HEK293 (cell line): ENCODE measurements around the gene CD300LB.

ENCODE experiments used
- BCL11A ChIP-seq: fragments of 450-650 bp; formaldehyde crosslinking; IDR thresholded peaks from 2 replicates; pipeline ENCODE4 v1.5.1; 2016; ENCODE audit warnings: low read depth, missing biosample characterization, missing genetic modification characterization
- GLI4 ChIP-seq: fragments of 450-650 bp; formaldehyde crosslinking; IDR thresholded peaks from 2 replicates; pipeline ENCODE4 v1.5.1; 2016; ENCODE audit warnings: missing biosample characterization, missing genetic modification characterization
- GLIS2 ChIP-seq: fragments of 450-650 bp; formaldehyde crosslinking; IDR thresholded peaks from 2 replicates; pipeline ENCODE4 v1.5.1; 2016; ENCODE audit warnings: missing biosample characterization, missing genetic modification characterization
- KLF1 ChIP-seq: fragments of 450-650 bp; formaldehyde crosslinking; IDR thresholded peaks from 2 replicates; pipeline ENCODE4 v1.5.1; 2016; ENCODE audit warnings: missing biosample characterization, missing genetic modification characterization
- KLF10 ChIP-seq: fragments of 450-650 bp; IDR thresholded peaks from 2 replicates; pipeline ENCODE4 v1.5.1; 2018; ENCODE audit warnings: missing biosample characterization, mild to moderate bottlenecking, missing genetic modification characterization
- MYNN ChIP-seq: fragments of 450-650 bp; formaldehyde crosslinking; IDR thresholded peaks from 2 replicates; pipeline ENCODE4 v1.5.1; 2016; ENCODE audit warnings: missing biosample characterization, missing genetic modification characterization, borderline replicate concordance
- MZF1 ChIP-seq: fragments of 450-650 bp; formaldehyde crosslinking; IDR thresholded peaks from 2 replicates; pipeline ENCODE4 v1.5.1; 2017; ENCODE audit warnings: missing biosample characterization, missing genetic modification characterization, borderline replicate concordance
- SCRT2 ChIP-seq: fragments of 450-650 bp; formaldehyde crosslinking; IDR thresholded peaks from 2 replicates; pipeline ENCODE4 v1.5.1; 2016; ENCODE audit warnings: missing biosample characterization, missing genetic modification characterization
- SETDB1 ChIP-seq: IDR thresholded peaks from one replicate; pipeline ENCODE4 v1.6.1; 2017; ENCODE audit warnings: mild to moderate bottlenecking, low read length, moderate library complexity, mixed read lengths; ENCODE audit not compliant: insufficient read length
- TRIM28 ChIP-seq: IDR thresholded peaks from 2 replicates; pipeline ENCODE4 v1.6.1; 2011; ENCODE audit warnings: low read length, control low read depth, borderline replicate concordance
- ZBTB7A ChIP-seq: fragments of 450-650 bp; formaldehyde crosslinking; IDR thresholded peaks from 2 replicates; pipeline ENCODE4 v1.5.1; 2016; ENCODE audit warnings: low read depth, missing biosample characterization, missing genetic modification characterization
- ZBTB8A ChIP-seq: fragments of 450-650 bp; formaldehyde crosslinking; IDR thresholded peaks from 2 replicates; pipeline ENCODE4 v1.5.1; 2016; ENCODE audit warnings: missing biosample characterization, missing genetic modification characterization
- ZNF202 ChIP-seq: fragments of 450-650 bp; formaldehyde crosslinking; IDR thresholded peaks from 2 replicates; pipeline ENCODE4 v1.5.1; 2016; ENCODE audit warnings: missing biosample characterization, missing genetic modification characterization, borderline replicate concordance
- ZNF266 ChIP-seq: fragments of 450-650 bp; formaldehyde crosslinking; IDR thresholded peaks from 2 replicates; pipeline ENCODE4 v1.5.1; 2016; ENCODE audit warnings: missing biosample characterization, missing genetic modification characterization, low read depth
- ZNF335 ChIP-seq: fragments of 450-650 bp; formaldehyde crosslinking; conservative IDR thresholded peaks from 2 replicates; pipeline ENCODE4 v1.5.1; 2016; ENCODE audit warnings: missing biosample characterization, missing genetic modification characterization
- ZNF433 ChIP-seq: fragments of 450-650 bp; formaldehyde crosslinking; IDR thresholded peaks from 2 replicates; pipeline ENCODE4 v1.5.1; 2016; ENCODE audit warnings: missing biosample characterization, missing genetic modification characterization, low read depth
- ZNF530 ChIP-seq: fragments of 450-650 bp; formaldehyde crosslinking; IDR thresholded peaks from 2 replicates; pipeline ENCODE4 v1.5.1; 2016; ENCODE audit warnings: low read depth, missing biosample characterization, missing genetic modification characterization
- ZNF629 ChIP-seq: fragments of 450-650 bp; formaldehyde crosslinking; IDR thresholded peaks from 2 replicates; pipeline ENCODE4 v1.5.1; 2017; ENCODE audit warnings: missing biosample characterization, missing genetic modification characterization
- ZNF707 ChIP-seq: fragments of 450-650 bp; formaldehyde crosslinking; IDR thresholded peaks from 2 replicates; pipeline ENCODE4 v1.5.1; 2016; ENCODE audit warnings: missing biosample characterization, missing genetic modification characterization
- ZNF747 ChIP-seq: fragments of 450-650 bp; formaldehyde crosslinking; IDR thresholded peaks from 2 replicates; pipeline ENCODE4 v1.5.1; 2016; ENCODE audit warnings: missing biosample characterization, missing genetic modification characterization
- ZNF791 ChIP-seq: fragments of 450-650 bp; formaldehyde crosslinking; IDR thresholded peaks from 2 replicates; pipeline ENCODE4 v1.5.1; 2016; ENCODE audit warnings: missing biosample characterization, missing genetic modification characterization
- ZNF843 ChIP-seq: fragments of 450-650 bp; formaldehyde crosslinking; IDR thresholded peaks from 2 replicates; pipeline ENCODE4 v1.5.1; 2016; ENCODE audit warnings: missing biosample characterization, missing genetic modification characterization
- ZSCAN30 ChIP-seq: fragments of 450-650 bp; IDR thresholded peaks from 2 replicates; pipeline ENCODE4 v1.5.1; 2018; ENCODE audit warnings: missing biosample characterization, mild to moderate bottlenecking, missing genetic modification characterization, moderate library complexity
- TF ChIP-seq, protein P1 (sequence below): fragments of 450-650 bp; formaldehyde crosslinking; IDR thresholded peaks from 2 replicates; pipeline ENCODE4 v1.5.1; 2017; ENCODE audit warnings: missing biosample characterization, mild to moderate bottlenecking, missing genetic modification characterization, moderate library complexity
- TF ChIP-seq, protein P2 (sequence below): fragments of 450-650 bp; formaldehyde crosslinking; optimal IDR thresholded peaks from 2 replicates; pipeline ENCODE3; 2016; ENCODE audit warnings: missing biosample characterization, mild to moderate bottlenecking, missing genetic modification characterization
- TF ChIP-seq, protein P3 (sequence below): fragments of 450-650 bp; formaldehyde crosslinking; IDR thresholded peaks from 2 replicates; pipeline ENCODE4 v1.5.1; 2016; ENCODE audit warnings: missing biosample characterization, missing genetic modification characterization
- TF ChIP-seq, protein P4 (sequence below): fragments of 450-650 bp; formaldehyde crosslinking; IDR thresholded peaks from 2 replicates; pipeline ENCODE4 v1.5.1; 2016; ENCODE audit warnings: missing biosample characterization, missing genetic modification characterization
- TF ChIP-seq, protein P5 (sequence below): fragments of 450-650 bp; formaldehyde crosslinking; IDR thresholded peaks from 2 replicates; pipeline ENCODE4 v1.5.1; 2017; ENCODE audit warnings: missing biosample characterization, missing genetic modification characterization
- TF ChIP-seq, protein P6 (sequence below): fragments of 450-650 bp; IDR thresholded peaks from 2 replicates; pipeline ENCODE4 v1.5.1; 2018; ENCODE audit warnings: missing biosample characterization, mild to moderate bottlenecking, missing genetic modification characterization
- TF ChIP-seq, protein P7 (sequence below): fragments of 450-650 bp; formaldehyde crosslinking; IDR thresholded peaks from 2 replicates; pipeline ENCODE4 v1.5.1; 2016; ENCODE audit warnings: missing biosample characterization, missing genetic modification characterization

Gene CD300LB

DNA sequence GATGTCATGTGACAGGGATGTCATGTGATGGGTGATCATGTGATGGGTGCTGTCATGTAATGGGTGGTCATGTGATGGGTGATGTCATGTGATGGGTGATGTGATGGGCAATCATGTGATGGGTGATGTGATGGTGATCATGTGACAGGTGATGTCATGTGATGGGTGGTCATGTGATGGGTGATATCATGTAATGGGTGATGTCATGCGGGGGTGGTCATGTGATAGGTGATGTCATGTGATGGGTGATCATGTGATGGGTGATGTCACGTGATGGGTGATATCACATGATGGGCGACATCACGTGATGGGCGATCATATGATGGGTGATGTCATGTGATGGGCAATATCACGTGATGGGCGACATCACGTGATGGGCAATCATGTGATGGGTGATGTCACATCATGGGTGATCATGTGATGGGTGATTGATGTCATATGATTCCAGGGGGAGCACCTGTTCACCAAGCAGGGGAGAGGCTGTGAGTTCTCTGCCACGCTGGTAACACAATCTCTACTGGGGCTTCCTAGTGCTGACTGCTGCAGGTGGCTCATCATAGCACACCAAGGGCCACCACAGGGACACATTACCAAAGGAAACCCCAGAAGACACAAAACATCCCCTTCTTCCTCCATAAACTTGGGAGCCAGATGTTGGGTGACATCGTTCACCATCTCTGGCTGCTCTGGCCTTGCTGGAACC is 16.5 kb downstream of the CD300LB start (continued):
- TF ChIP-seq ZNF266 (tag by site-specific recombination) (no peak), SCRT2 (tag by site-specific recombination) (peak; percentile 62; the same call in 1 of the 2 replicates), MYNN (tag by site-specific recombination) (no peak), ZSCAN30 (tag by site-specific recombination) (no peak), MZF1 (tag by site-specific recombination) (no peak), ZBTB8A (no peak), TRIM28 (no peak), ZNF791 (tag by site-specific recombination) (no peak), BCL11A (tag by site-specific recombination) (peak; percentile 56), ZNF629 (tag by site-specific recombination) (peak; percentile 62), ZNF530 (tag by site-specific recombination) (no peak), ZNF747 (tag by site-specific recombination) (peak; percentile 99), ZBTB7A (peak; percentile 91; the same call in 1 of the 2 replicates), GLIS2 (no peak; the same call in 1 of the 2 replicates), ZNF843 (no peak), SETDB1 (peak; percentile 61), ZNF433 (tag by site-specific recombination) (no peak), ZNF707 (no peak), ZNF202 (tag by site-specific recombination) (0 out of 2 replicates have a peak, but pooled peaks have one; percentile 23), GLI4 (tag by site-specific recombination) (peak; percentile 94), ZNF335 (tag by site-specific recombination) (no peak; the same call in 1 of the 2 replicates), KLF10 (tag by site-specific recombination) (no peak), KLF1 (tag by site-specific recombination) (no peak; the same call in 1 of the 2 replicates)
- TF ChIP-seq, protein P1, sequence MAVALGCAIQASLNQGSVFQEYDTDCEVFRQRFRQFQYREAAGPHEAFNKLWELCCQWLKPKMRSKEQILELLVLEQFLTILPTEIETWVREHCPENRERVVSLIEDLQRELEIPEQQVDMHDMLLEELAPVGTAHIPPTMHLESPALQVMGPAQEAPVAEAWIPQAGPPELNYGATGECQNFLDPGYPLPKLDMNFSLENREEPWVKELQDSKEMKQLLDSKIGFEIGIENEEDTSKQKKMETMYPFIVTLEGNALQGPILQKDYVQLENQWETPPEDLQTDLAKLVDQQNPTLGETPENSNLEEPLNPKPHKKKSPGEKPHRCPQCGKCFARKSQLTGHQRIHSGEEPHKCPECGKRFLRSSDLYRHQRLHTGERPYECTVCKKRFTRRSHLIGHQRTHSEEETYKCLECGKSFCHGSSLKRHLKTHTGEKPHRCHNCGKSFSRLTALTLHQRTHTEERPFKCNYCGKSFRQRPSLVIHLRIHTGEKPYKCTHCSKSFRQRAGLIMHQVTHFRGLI: no peak
- TF ChIP-seq, protein P2, sequence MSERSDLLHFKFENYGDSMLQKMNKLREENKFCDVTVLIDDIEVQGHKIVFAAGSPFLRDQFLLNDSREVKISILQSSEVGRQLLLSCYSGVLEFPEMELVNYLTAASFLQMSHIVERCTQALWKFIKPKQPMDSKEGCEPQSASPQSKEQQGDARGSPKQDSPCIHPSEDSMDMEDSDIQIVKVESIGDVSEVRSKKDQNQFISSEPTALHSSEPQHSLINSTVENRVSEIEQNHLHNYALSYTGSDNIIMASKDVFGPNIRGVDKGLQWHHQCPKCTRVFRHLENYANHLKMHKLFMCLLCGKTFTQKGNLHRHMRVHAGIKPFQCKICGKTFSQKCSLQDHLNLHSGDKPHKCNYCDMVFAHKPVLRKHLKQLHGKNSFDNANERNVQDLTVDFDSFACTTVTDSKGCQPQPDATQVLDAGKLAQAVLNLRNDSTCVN: peak; percentile 13
- TF ChIP-seq, protein P3, sequence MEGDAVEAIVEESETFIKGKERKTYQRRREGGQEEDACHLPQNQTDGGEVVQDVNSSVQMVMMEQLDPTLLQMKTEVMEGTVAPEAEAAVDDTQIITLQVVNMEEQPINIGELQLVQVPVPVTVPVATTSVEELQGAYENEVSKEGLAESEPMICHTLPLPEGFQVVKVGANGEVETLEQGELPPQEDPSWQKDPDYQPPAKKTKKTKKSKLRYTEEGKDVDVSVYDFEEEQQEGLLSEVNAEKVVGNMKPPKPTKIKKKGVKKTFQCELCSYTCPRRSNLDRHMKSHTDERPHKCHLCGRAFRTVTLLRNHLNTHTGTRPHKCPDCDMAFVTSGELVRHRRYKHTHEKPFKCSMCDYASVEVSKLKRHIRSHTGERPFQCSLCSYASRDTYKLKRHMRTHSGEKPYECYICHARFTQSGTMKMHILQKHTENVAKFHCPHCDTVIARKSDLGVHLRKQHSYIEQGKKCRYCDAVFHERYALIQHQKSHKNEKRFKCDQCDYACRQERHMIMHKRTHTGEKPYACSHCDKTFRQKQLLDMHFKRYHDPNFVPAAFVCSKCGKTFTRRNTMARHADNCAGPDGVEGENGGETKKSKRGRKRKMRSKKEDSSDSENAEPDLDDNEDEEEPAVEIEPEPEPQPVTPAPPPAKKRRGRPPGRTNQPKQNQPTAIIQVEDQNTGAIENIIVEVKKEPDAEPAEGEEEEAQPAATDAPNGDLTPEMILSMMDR (tag by site-specific recombination): no peak
- TF ChIP-seq, protein P4, sequence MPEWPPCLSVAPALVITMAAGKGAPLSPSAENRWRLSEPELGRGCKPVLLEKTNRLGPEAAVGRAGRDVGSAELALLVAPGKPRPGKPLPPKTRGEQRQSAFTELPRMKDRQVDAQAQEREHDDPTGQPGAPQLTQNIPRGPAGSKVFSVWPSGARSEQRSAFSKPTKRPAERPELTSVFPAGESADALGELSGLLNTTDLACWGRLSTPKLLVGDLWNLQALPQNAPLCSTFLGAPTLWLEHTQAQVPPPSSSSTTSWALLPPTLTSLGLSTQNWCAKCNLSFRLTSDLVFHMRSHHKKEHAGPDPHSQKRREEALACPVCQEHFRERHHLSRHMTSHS: no peak; the same call in 1 of the 2 replicates
- TF ChIP-seq, protein P5, sequence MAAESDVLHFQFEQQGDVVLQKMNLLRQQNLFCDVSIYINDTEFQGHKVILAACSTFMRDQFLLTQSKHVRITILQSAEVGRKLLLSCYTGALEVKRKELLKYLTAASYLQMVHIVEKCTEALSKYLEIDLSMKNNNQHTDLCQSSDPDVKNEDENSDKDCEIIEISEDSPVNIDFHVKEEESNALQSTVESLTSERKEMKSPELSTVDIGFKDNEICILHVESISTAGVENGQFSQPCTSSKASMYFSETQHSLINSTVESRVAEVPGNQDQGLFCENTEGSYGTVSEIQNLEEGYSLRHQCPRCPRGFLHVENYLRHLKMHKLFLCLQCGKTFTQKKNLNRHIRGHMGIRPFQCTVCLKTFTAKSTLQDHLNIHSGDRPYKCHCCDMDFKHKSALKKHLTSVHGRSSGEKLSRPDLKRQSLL: 0 out of 2 replicates have a peak, but pooled peaks have one; percentile 8
- TF ChIP-seq, protein P6, sequence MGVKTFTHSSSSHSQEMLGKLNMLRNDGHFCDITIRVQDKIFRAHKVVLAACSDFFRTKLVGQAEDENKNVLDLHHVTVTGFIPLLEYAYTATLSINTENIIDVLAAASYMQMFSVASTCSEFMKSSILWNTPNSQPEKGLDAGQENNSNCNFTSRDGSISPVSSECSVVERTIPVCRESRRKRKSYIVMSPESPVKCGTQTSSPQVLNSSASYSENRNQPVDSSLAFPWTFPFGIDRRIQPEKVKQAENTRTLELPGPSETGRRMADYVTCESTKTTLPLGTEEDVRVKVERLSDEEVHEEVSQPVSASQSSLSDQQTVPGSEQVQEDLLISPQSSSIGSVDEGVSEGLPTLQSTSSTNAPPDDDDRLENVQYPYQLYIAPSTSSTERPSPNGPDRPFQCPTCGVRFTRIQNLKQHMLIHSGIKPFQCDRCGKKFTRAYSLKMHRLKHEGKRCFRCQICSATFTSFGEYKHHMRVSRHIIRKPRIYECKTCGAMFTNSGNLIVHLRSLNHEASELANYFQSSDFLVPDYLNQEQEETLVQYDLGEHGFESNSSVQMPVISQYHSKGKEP (tag by site-specific recombination): no peak
- TF ChIP-seq, protein P7, sequence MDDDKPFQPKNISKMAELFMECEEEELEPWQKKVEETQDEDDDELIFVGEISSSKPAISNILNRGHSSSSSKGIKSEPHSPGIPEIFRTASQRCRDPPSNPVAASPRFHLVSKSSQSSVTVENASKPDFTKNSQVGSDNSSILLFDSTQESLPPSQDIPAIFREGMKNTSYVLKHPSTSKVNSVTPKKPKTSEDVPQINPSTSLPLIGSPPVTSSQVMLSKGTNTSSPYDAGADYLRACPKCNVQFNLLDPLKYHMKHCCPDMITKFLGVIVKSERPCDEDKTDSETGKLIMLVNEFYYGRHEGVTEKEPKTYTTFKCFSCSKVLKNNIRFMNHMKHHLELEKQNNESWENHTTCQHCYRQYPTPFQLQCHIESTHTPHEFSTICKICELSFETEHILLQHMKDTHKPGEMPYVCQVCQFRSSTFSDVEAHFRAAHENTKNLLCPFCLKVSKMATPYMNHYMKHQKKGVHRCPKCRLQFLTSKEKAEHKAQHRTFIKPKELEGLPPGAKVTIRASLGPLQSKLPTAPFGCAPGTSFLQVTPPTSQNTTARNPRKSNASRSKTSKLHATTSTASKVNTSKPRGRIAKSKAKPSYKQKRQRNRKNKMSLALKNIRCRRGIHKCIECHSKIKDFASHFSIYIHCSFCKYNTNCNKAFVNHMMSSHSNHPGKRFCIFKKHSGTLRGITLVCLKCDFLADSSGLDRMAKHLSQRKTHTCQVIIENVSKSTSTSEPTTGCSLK: no peak
